Activated naive CD4-positive, alpha-beta T cell treated with anti-CD3 and anti-CD28 coated beads, Interleukin-2, amount 50 U/mL, for 16 hours (primary cell): Measurements from ENCODE around the gene FOXC2.

ENCODE experiments used
- DNase-seq: peaks from one replicate; pipeline ENCODE4 v3.0.0-alpha.2; 2020

FOXC2 gene

DNA sequence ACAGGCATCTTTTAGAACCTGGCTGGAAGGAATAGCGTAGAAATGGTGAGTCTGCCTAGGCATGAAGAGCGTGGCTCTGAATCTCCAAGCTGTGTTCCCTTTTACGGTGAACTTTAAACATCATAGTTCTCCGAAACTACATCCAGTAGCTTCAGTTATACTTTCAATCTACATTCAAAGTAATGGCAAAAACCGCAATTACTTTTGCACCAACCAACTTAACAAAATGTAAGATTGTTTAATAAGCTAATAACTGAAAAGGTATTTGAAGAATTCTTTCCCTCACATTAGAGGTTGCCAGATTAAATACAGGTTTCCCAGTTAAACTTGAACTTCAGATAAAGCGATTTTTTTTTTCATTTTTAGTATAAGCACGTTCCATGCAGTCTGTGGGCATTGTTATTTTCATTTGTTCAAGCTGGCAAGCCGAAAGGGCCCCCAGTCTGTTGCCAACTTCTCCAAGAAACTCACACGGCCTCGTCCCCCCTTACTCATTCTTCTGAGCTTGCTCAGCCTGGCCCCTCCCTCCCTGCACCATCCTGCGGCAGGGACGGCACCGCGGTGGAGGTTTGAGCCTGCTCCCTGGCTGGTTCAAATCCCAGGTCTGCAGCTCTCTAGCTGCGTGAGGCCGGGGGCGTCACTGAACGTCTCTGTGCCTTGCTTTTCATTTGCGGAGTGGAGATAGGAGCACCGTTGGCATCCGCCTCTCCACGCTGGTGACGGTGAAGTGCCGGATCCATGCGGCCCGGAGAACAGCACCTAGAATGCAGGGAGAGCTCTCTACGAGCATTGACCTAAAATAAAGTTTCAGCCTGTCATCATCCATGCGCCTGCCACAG, 8.1 kb upstream of the FOXC2 start:
- DNase-seq = no peak

DNA sequence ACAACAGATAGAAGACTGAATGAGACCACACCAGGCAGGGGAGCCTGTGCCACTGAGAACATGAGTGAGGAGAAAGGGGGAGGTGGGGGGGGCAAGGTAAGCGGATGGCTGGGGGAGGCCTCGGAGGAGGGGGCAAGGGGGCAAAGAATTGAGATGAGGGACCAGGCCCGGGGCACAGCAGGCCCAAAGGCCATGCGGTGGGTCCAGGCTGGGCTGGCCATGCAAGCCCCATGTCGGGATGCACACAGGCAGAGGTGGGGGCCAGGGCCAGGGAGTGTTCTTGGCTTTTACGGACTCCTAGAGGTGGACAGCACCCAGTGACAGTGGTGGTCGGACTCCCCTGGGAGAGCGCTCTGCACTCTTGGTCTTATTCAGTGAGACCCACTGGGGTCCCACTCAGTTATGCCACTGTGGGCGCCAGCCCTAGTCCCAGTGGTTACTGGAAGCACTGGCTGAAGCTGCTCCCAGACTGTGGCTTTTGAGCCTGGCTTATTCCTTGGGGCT, 6.8 kb upstream of the FOXC2 start:
- no peak for DNase-seq

DNA sequence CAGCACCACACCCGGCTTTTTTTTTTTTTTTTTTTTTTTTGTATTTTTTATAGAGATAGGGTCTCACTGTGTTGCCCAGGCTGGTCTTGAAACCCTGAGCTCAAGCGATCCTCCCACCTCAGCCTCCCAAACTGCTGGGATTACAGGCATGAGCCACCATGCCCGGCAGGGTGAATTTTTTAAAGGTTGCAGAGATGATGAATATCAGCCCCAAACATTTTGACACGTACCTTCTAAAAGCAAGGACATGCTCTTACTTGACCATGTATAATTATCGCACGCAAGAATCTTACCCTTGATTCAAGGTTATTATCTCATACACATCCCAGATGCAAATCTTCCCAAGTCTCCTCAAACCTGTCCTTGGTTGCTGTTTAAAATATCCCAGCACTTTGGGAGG, 4.3 kb upstream of the FOXC2 start:
- no peak for DNase-seq

DNA sequence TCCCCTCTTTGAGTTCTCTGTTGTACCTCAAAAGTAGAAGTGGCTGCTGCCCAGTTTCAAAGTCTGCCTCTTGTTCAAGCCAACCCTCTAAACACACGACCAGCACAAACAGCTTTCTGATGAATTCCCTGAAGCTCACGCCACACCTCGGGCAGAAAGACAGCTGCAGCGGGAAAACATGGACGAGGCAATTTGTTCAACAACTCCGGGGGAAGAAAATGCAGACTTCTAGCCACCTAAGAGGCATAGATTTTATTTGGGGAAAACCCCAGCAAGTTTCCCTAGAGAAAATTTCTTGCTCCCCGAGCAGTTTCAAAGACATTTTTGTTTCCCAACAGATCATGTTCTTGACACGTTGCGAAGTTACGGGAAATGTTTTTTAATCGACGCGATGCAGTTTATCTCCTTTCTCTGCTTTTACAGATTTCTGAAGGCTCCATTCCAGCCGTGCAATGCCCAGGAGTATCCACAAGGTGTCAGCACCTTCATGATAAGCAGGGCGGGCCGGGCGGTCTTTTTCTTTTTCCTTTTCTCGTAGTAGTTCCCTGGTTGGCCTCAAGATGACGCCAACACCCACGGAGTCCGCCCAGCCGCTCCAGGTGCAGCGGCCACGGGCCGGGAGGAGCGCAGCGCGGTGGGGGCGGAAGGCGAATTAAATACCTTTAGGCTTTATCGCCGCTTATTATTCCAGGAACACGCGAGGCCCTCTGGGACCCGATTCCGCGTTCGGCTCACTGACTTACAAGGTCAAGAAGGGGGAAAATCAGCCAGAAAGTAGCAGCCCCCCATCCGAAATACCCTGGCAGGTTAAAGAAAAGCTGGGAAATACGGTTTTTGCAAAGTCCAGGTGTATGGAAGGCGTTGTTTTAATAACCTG, 2.9 kb upstream of the FOXC2 start:
- DNase-seq = peak; percentile 85

DNA sequence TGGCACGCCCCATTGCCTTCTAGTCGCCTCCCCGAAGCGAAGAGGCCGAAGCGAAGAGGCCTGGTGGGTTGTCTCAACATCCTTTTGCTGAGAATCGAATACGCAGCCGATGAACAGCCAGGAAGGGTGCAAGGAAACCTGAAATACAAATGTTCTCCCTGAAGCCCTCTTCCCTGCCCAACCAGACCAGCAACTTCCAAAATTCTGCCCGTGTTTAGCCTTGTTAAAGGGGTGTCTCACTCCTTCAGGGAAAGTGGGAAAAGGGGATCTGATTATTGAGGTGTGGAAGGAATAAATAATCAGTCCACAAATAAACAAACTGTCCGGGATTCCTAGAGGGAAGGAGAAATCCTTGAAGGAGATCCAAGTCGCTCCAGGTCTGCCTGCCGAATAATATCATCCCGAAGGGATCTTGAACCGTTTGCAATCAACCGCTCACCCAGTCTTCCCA, 1.4 kb upstream of the FOXC2 start:
- DNase-seq = no peak

DNA sequence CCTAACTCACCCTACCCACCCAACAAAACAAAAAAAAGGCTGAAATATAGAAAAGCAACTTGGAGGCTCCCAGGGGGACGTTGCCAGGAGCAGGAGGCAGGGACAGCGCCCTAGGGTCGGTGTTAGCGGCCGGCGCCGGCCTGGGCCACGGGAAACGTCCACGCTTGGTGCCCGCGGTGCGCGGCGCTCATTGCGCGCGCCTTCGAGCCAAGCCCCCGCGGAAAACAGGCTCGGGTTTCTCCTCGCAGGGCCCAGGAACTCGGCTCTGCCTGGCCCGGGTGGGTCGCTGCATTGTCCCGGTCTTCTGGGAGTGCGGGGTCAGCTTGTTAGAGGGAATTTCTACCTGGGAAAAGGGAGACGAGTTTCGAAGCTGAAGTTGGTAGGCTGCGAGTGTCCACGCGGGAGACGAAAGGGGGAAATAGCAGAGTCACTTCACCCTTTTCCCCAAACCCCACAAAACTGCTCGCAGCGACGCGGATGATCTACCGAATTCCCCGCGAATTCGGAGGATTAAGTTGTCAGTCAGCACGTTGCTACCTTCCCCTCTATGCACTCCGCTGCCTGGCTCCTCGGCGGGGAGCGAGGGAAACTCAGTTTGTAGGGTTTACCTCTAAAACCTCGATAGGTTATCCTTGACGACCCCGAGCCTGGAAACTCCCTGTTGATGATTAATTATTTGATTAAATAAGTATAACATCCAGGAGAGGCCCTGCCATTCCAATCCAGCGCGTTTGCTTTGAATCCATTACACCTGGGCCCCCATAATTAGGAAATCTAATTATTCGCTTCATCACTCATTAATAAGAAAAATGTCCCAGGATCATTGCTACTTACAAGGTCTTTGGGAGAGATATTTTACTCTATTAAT, 751 bp upstream of the FOXC2 start:
- DNase-seq = no peak

DNA sequence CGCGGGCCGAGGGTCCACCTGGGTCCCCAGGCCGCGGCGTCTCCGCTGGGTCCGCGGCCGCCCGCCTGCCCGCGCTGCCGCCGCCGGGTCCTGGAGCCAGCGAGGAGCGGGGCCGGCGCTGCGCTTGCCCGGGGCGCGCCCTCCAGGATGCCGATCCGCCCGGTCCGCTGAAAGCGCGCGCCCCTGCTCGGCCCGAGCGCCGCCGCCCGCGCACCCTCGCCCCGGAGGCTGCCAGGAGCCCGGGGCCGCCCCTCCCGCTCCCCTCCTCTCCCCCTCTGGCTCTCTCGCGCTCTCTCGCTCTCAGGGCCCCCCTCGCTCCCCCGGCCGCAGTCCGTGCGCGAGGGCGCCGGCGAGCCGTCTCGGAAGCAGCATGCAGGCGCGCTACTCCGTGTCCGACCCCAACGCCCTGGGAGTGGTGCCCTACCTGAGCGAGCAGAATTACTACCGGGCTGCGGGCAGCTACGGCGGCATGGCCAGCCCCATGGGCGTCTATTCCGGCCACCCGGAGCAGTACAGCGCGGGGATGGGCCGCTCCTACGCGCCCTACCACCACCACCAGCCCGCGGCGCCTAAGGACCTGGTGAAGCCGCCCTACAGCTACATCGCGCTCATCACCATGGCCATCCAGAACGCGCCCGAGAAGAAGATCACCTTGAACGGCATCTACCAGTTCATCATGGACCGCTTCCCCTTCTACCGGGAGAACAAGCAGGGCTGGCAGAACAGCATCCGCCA, 504 bp downstream of the FOXC2 start:
- DNase-seq = no peak

DNA sequence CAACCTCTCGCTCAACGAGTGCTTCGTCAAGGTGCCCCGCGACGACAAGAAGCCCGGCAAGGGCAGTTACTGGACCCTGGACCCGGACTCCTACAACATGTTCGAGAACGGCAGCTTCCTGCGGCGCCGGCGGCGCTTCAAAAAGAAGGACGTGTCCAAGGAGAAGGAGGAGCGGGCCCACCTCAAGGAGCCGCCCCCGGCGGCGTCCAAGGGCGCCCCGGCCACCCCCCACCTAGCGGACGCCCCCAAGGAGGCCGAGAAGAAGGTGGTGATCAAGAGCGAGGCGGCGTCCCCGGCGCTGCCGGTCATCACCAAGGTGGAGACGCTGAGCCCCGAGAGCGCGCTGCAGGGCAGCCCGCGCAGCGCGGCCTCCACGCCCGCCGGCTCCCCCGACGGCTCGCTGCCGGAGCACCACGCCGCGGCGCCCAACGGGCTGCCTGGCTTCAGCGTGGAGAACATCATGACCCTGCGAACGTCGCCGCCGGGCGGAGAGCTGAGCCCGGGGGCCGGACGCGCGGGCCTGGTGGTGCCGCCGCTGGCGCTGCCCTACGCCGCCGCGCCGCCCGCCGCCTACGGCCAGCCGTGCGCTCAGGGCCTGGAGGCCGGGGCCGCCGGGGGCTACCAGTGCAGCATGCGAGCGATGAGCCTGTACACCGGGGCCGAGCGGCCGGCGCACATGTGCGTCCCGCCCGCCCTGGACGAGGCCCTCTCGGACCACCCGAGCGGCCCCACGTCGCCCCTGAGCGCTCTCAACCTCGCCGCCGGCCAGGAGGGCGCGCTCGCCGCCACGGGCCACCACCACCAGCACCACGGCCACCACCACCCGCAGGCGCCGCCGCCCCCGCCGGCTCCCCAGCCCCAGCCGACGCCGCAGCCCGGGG, 1.3 kb downstream of the FOXC2 start:
- DNase-seq = no peak

DNA sequence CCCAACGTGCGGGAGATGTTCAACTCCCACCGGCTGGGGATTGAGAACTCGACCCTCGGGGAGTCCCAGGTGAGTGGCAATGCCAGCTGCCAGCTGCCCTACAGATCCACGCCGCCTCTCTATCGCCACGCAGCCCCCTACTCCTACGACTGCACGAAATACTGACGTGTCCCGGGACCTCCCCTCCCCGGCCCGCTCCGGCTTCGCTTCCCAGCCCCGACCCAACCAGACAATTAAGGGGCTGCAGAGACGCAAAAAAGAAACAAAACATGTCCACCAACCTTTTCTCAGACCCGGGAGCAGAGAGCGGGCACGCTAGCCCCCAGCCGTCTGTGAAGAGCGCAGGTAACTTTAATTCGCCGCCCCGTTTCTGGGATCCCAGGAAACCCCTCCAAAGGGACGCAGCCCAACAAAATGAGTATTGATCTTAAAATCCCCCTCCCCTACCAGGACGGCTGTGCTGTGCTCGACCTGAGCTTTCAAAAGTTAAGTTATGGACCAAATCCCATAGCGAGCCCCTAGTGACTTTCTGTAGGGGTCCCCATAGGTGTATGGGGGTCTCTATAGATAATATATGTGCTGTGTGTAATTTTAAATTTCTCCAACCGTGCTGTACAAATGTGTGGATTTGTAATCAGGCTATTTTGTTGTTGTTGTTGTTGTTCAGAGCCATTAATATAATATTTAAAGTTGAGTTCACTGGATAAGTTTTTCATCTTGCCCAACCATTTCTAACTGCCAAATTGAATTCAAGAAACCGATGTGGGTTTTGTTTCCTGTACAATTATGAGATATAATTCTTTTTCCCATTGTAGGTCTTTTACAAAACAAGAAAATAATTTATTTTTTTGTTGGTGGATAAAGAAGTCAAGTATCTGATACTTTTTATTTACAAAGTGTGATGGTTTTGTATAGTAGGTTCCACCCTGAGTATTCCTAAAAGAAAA, 2.3 kb downstream of the FOXC2 start:
- no peak for DNase-seq

DNA sequence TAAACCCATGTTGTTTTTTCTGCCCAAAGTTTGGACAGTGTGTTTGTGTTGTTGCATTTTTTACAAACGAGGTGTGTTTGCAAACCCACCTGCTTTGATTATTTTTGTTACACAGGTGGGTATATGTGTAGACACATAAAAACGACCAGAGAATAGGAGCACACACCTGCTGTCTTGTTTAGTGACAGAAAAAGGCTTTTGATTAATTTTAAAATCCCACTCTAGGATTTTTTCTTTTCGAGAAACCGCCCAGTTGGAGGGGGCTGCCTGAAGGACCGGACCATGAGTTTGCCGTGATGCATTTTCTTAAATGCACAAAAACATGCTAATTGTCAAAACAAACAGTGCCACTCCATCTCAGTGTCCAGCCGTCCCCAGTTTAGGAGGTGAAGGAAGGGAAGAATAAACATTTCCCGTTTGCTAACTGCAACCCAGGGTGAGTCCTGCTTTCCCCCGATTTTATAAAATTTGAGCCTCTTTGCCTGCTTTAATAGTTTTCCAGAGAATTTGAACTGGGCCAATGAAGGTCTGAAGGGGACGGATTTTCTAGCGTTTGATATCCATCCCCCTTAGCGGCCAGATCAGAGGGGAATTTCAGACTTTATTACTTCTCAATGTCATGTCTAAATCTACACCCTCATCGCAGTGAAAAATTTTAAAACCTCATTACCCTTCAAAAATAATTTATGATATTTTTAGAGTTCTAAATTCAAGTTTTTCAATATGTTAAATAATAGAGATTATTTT, 3.2 kb downstream of the FOXC2 start:
- DNase-seq = no peak

DNA sequence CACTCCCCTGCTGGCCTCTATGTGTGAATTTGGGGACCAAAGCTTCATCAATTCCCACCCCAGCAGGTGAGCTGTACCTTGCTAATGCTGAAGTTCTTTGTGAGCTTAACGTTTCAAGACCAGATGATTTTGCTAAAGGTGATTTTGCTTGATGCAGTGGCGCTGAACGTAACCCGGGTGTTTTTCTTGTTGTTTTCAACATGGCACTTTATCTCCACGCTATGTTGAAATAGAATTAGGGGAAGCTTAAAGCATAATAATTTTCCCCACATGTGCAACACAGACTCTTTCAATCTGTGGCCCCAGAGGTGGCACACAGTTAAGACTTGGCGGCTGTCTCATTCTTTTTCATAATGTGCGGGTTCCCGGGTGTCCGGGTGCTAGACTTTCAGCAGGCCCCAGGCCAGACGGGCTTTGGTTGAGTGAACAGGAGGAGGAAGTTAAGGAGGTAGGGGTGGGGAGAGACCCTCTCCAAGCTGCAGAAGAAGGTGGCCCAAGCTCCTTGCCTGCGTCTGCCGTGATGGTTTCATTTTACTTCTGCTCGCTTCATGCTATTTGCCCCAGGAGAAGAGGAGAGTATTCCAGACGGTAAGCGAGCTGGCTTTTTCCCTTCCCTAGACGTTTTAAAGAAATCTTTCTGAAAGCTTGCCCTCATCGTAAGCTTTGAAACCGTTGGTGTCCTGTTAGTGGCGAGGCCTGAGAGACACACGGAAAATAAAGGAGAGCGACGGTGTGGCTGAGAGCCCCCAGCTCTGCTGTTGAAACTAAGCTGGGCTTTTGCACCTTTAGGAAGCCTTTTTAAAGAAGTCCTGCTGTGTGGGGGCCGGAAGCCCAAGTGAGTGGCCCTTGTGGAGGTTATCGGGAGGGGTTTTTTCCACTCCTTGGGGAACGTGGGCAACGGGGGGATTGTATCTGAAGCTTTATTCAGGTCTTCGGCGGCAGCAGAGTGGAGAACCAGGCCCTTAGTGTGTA, 4.2 kb downstream of the FOXC2 start:
- no peak for DNase-seq

DNA sequence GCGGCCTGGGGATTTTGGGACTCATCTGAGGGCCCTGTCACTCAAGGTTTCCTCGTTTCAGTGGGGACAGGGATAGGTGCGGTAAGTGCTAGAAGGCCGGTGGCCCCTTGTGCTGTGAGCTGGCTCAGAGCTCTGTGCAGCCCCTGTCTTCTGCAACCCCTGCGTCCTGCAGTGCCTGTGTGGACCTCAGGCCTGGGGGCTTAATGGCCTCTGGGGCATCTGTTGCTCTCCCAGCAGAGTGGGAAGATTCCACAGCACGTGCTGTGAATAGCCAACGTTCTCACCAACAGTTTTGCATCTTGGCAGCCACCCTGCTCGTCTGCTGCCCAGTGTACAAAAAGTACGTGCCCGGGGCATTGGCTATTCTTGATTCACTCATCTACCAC, 4.9 kb downstream of the FOXC2 start:
- no peak for DNase-seq

DNA sequence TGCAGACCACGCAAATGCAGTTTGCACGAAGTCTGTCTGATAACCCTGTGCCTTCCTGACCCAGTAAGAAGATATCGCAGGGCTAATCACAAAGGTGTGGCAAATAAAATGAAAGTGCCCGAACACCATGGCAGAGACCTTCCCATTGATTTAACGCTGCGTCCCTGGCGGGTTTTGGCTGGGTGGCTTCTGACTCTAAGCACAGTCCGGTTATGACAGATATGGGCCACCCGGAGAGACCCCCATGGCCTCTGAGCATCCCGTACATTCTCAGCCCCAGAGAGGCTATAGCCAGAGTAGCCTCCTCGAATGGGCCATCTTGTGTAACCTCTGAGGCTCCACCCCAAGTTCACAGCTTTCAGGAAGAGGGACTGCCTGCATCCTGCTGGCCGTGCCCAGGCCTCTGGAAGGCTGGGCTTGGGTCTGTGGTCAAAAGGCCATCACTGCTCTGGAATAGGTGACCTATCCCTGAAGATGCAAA, 5.5 kb downstream of the FOXC2 start:
- DNase-seq = no peak

DNA sequence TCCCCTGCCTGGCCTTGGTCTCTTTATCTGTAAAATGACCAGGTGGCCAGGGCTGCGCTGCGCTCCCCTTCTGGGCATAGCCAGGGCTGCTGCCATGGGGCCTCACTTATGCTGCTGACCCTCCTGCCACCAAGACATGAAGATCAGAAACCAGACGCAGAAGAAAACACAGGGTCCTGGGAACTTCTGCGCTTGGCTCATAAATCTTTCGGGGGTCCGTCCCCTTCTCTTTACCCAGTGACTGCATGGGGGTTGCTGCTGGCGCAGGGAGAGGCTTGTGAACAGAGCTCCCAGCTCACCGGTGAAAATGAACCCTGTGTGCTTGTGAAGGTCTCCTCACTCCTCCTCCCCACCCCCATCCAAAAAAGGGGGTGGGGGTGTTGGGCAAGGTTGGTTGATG, 6.0 kb downstream of the FOXC2 start:
- DNase-seq = no peak

DNA sequence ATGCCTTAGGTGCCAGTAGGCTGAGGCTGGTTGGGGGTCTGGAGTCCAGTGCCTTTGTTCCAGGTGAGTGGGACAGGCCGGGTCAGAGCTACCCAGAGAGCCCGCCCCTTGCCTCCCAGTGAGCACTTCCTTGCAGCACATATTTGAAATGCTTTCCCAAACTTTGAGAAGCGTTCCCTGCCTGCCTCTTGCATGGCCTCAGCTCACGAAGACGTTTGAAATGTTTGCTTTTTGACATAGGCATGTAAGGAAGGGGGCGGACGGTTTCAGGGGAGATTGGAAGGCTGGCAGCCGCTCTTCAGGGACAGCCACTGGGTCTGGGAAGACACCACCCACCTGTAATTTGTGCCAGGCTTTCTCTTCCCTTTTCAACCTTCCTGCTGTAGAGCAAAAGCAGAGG, 6.6 kb downstream of the FOXC2 start:
- DNase-seq = no peak

DNA sequence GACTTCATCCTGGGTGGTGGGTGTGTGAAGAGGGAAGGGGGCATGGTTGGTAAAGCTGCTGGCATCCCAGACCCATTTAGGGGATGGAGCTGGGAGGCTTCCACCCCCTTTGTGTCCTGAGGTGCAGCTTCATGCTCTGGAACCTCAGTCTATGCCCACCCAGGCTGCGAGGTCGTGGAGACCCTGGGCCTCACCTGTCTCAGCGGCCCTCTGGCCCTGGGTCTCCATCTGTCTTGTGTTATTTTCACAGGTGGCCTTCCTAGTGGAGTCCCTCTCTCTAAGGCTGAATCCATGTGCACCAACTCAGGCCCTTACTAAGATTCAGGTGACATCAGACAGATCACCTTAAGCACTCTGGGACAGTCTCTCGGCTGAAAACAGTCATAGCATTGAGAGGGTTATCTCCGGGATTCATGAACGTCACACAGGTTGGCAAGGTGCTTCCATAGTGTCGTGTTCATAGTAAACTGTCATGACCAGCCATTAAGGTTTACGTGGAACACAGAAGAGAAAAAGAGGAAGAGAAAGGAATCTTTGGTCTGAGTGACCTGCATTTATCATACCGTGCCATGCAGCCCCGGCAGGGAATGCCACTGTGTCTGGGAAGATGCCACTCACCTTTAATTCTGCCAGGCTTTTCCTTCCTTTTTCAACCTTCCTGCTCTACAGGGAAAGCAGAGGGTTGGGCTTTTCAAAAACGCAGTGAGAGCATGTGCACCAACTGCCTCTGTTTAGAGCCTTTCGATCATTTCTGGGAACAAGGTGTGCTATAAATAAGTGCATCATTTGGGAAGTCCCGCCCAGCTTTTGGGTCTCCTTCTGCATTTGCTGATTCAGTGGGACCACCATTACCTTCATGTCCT, 7.2 kb downstream of the FOXC2 start:
- DNase-seq = no peak

DNA sequence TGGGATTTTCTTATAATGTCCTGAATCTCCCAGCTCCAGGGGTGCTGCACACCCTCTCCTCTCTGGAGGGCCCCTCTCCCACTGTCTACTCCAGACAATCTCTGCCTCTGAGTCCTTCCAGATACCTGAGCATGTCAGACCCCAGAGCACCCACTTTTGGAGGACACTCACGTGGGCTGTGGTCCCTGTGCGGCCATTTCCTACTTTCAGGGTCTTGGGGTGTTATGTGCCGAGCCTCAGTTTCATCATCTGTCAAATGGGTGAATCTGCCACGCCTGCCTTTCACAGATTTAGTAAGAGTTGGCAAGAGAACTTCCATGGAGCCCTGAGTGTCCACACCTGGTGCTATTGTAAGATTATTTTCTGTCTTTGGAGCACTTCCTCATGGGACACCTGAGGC, 8.0 kb downstream of the FOXC2 start:
- DNase-seq = no peak
